K562 (cell line): ENCODE results near the gene AAK1. TPM values are rescaled to one million over a fixed set of nuclear protein-coding genes. Genes with fewer than 3 reads are reported as not detected.

ENCODE experiments used
- ASH1L ChIP-seq: fragments of 450-650 bp; IDR thresholded peaks from 2 replicates; pipeline ENCODE4 v1.6.1; 2018; ENCODE audit warnings: borderline replicate concordance, mild to moderate bottlenecking, low read depth; ENCODE audit not compliant: partially characterized antibody
- ATF1 ChIP-seq, 2 experiments: fragments of 450-650 bp in 1 of 2; IDR thresholded peaks; 2 replicates each; pipeline ENCODE4 v1.6.1; 2016; ENCODE audit warnings: missing compliant biosample characterization in 1 of 2, missing genetic modification characterization in 1 of 2
- ATF7 ChIP-seq: fragments of 450-650 bp; IDR thresholded peaks from 2 replicates; pipeline ENCODE4 v1.7.1; 2014; ENCODE audit warnings: mild to moderate bottlenecking, moderate library complexity
- CTBP1 ChIP-seq: fragments of 450-650 bp; IDR thresholded peaks from 2 replicates; pipeline ENCODE4 v1.6.1; 2016; ENCODE audit warnings: borderline replicate concordance
- DPF2 ChIP-seq: fragments of 450-650 bp; IDR thresholded peaks from 2 replicates; pipeline ENCODE4 v1.6.1; 2016
- E2F1 ChIP-seq: sonication (generic); formaldehyde crosslinking; IDR thresholded peaks from 2 replicates; pipeline ENCODE4 v1.8.1; 2023; ENCODE audit warnings: mild to moderate bottlenecking, missing genetic modification reagents, moderate library complexity
- ETV5 ChIP-seq: sonication (generic); formaldehyde crosslinking; IDR thresholded peaks from 2 replicates; pipeline ENCODE4 v1.4.0; 2020; ENCODE audit warnings: low read depth, mild to moderate bottlenecking, missing genetic modification reagents
- FIP1L1 ChIP-seq: fragments of 200-400 bp; formaldehyde crosslinking; IDR thresholded peaks from 2 replicates; pipeline ENCODE4 v1.6.1; 2018; ENCODE audit warnings: mild to moderate bottlenecking, low read depth, low read length; ENCODE audit not compliant: poor library complexity, severe bottlenecking
- JUNB ChIP-seq: fragments of 450-650 bp; formaldehyde crosslinking; conservative IDR thresholded peaks from 2 replicates; pipeline ENCODE4 v1.4.0; 2020; ENCODE audit warnings: mild to moderate bottlenecking
- L3MBTL2 ChIP-seq: fragments of 450-650 bp; IDR thresholded peaks from 2 replicates; pipeline ENCODE4 v1.6.1; 2016; ENCODE audit warnings: mild to moderate bottlenecking, moderate library complexity
- NKRF ChIP-seq: fragments of 450-650 bp; IDR thresholded peaks from 2 replicates; pipeline ENCODE4 v1.6.1; 2016; ENCODE audit warnings: borderline replicate concordance
- NR2C2 ChIP-seq, 2 experiments: fragments of 200-800 bp in 1 of 2; sonication (Bioruptor generic) in 1 of 2; sonication (generic) in 1 of 2; formaldehyde crosslinking in 1 of 2; IDR thresholded peaks; 2 replicates each; pipeline versions ENCODE4 v1.6.1 to v1.8.0; 2016 to 2022; ENCODE audit warnings: mild to moderate bottlenecking in 1 of 2, missing compliant biosample characterization in 1 of 2, missing genetic modification characterization in 1 of 2, missing genetic modification reagents in 1 of 2
- PKNOX1 ChIP-seq: fragments of 450-650 bp; IDR thresholded peaks from 2 replicates; pipeline ENCODE4 v1.6.1; 2016
- POLR2AphosphoS2 ChIP-seq: IDR thresholded peaks from 2 replicates; pipeline ENCODE4 v1.6.1; 2012; ENCODE audit warnings: low read length, improper control_type of control experiment
- SMARCC2 ChIP-seq: fragments of 450-650 bp; IDR thresholded peaks from 2 replicates; pipeline ENCODE4 v1.6.1; 2017; ENCODE audit warnings: antibody characterized with exemption, moderate library complexity, mild to moderate bottlenecking, low read depth
- SRSF9 ChIP-seq: fragments of 200-400 bp; formaldehyde crosslinking; IDR thresholded peaks from 2 replicates; pipeline ENCODE4 v1.6.1; 2017; ENCODE audit warnings: low read depth, low read length, borderline replicate concordance
- STAG1 ChIP-seq: sonication (generic); formaldehyde crosslinking; IDR thresholded peaks from 2 replicates; pipeline ENCODE4 v1.5.0; 2020; ENCODE audit warnings: missing genetic modification reagents, borderline replicate concordance
- TCF15 ChIP-seq: fragments of 250-450 bp; sonication (Bioruptor Pico); IDR thresholded peaks from 2 replicates; pipeline ENCODE4 v1.8.0; 2022; ENCODE audit warnings: moderate library complexity, mild to moderate bottlenecking, inconsistent platforms
- THRAP3 ChIP-seq: fragments of 450-650 bp; IDR thresholded peaks from 2 replicates; pipeline ENCODE4 v1.6.1; 2016; ENCODE audit warnings: mild to moderate bottlenecking, inconsistent platforms, borderline replicate concordance
- ZBTB7A ChIP-seq: IDR thresholded peaks from 2 replicates; pipeline ENCODE4 v1.6.1; 2011; ENCODE audit warnings: low read depth, mild to moderate bottlenecking, low read length, moderate library complexity, borderline replicate concordance; ENCODE audit not compliant: control insufficient read depth
- ZEB2 ChIP-seq: fragments of 450-650 bp; IDR thresholded peaks from 2 replicates; pipeline ENCODE4 v1.6.1; 2016
- ZNF134 ChIP-seq: fragments of 250-450 bp; sonication (Bioruptor Pico); conservative IDR thresholded peaks from 2 replicates; pipeline ENCODE4 v1.4.0; 2020
- ZNF436 ChIP-seq: fragments of 250-450, 450-650 bp; sonication (Bioruptor Pico); formaldehyde crosslinking; IDR thresholded peaks from 2 replicates; pipeline ENCODE4 v1.7.0; 2020; ENCODE audit warnings: mild to moderate bottlenecking
- polyA plus RNA-seq, 8 experiments: library from polyadenylated mRNA; depleted of rRNA in 4 of 8; stranded (reverse) in 5 of 8; unstranded in 3 of 8; fragments of >200 nt; fragmentation: Nextera tagmentation in 2 of 8; fragmentation: Illumina TruSeq in 1 of 8; extraction: Ambion mirVana in 2 of 8; extraction: Trizol in 1 of 8; gene quantifications; 2 replicates each; pipeline versions ENCODE4 v1.2.1 to v1.2.3, GENCODE V29; 2011 to 2014; ENCODE audit warnings: inconsistent platforms in 1 of 8, missing spikeins in 1 of 8
- total RNA-seq, 7 experiments: library from RNA; depleted of rRNA in 6 of 7; stranded (reverse); fragments of >200 nt in 6 of 7; fragmentation: Illumina TruSeq in 2 of 7; extraction: Trizol in 2 of 7; gene quantifications; 2 replicates each; pipeline versions ENCODE4 v1.2.1 to v1.2.3, GENCODE V29; 2011 to 2021; ENCODE audit warnings: low replicate concordance in 1 of 7

AAK1 gene
- total and polyA plus RNA-seq, 9 of the 15 experiments (the other 6 are each of a cell fraction or from before 2014, with no cell fraction given): 0.89 to 17.1 (median 6.0) TPM

GRCh38 chr2:69642709-69643601 lies 584 bp downstream of the AAK1 start (continued):
- TF ChIP-seq E2F1 (no peak), JUNB (CRISPR knock-in tag) (no peak), PKNOX1 (peak; percentile 74), POLR2AphosphoS2 (no peak), THRAP3 (no peak), FIP1L1 (no peak), ASH1L (no peak), TCF15 (CRISPR knock-in tag) (0 out of 2 replicates have a peak, but pooled peaks have one; percentile 38), L3MBTL2 (peak; percentile 16; the same call in 1 of the 2 replicates), SMARCC2 (peak; percentile 65; the same call in 1 of the 2 replicates), ZNF134 (CRISPR knock-in tag) (no peak), ATF7 (peak; percentile 83), ATF1 (CRISPR knock-in tag; IDR thresholded peaks at IDR 0.05) (no peak), ATF1 (tag; IDR thresholded peaks at IDR 0.05) (0 out of 2 replicates have a peak, but pooled peaks have one; percentile 2), ZBTB7A (no peak; the same call in 1 of the 2 replicates), STAG1 (CRISPR knock-in tag) (no peak), SRSF9 (no peak), ZEB2 (peak; percentile 54; the same call in 1 of the 2 replicates), DPF2 (peak; percentile 95), ZNF436 (CRISPR knock-in tag) (no peak), NKRF (peak; percentile 41; the same call in 1 of the 2 replicates), ETV5 (CRISPR knock-in tag) (no peak), CTBP1 (no peak), NR2C2 (CRISPR knock-in tag; IDR thresholded peaks at IDR 0.05) (peak; percentile 77), NR2C2 (tag; IDR thresholded peaks at IDR 0.05) (no peak; the same call in none of the 2 replicates)
